Measurements from ENCODE around the gene PUS10.
A peak's percentile ranks its signal among the peaks of the same experiment; 100 is the strongest.
"Not testable (repeated sequence)": the region's sequence is repeated elsewhere in the genome, so short reads cannot be mapped to it uniquely, and the experiment has no call there.

Gene PUS10

GRCh38 chr2:60926741-60927552 lies 91.1 kb downstream of the PUS10 start:
- peak; percentile 14 for DNase-seq (ENCODE audit: low spot score)

DNA sequence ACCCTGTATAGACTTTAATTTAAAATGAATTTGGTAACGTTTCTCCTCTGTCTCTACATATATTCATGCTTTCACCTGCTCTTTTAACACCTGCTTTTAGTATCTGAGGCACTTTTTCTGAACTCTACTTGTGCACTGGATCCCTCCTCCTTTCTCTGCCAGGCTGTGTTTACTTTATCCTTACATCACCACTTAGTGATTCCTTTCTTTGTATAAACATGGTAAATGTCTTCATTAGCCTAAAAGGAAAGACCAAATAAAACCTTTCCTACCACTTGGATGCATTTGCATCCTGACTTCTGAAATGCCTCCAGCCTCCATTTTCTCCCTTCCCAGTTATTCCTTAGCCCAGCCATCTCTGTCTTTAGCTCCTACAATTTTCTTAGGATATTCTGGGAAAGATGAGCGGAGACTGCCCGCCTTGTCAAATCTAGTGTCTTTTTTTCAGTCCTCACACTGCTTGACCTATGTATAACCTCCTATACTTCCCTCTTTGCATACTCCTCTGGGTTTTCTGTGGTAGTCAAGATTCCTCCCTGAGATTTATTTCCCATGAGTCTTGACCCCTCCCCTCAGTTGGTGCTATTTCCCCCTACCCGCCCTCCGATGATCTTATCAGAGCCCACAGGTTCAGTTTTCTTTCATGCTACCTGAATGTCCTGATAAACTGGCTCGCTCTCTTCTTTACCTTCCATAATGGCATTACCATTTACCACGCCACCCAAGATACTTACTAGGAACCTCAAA lies 91.9 kb downstream of the PUS10 start:
- DNase-seq (ENCODE audit: low spot score): no peak

GRCh38 chr2:60907329-60907728 lies 110.7 kb downstream of the PUS10 start:
- DNase-seq (ENCODE audit: low spot score): no peak

GRCh38 chr2:60906395-60906794 lies 111.7 kb downstream of the PUS10 start:
- no peak for DNase-seq (ENCODE audit: low spot score)

DNA sequence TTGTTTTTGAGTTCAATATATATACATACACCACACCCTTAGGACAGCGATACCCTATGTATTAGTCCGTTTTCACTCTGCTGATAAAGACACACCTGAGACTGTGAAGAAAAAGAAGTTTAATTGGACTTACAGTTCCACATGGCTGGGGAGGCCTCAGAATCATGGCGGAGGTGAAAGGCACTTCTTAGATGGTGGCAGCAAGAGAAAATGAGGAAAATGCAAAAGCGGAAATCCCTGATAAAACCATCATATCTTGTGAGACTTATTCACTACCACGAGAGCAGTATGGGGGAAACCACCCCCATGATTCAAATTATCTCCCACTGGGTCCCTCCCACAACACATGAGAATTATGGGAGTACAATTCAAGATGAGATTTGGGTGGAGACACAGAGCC lies 112.2 kb downstream of the PUS10 start:
- not testable (repeated sequence) for DNase-seq (ENCODE audit: low spot score)

DNA sequence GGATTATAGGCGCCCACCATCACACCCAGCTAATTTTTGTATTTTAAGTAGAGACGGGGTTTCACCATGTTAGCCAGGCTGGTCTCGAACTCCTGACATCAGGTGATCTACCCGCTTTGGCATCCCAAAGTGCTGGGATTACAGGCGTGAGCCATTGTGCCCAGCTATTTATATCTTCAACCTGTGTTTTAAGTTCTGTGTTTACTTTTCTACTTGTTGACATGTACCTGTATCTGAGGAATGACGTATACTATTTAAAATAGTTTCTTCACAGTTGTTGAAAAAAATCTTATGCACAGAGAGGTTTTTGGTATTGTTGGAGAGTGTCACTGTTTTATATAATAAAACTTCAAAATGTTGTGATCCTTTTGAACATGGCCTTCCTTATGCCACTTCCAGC lies 116.8 kb downstream of the PUS10 start:
- not testable (repeated sequence) for DNase-seq (ENCODE audit: low spot score)

GRCh38 chr2:60899892-60900249 lies 118.2 kb downstream of the PUS10 start:
- DNase-seq (ENCODE audit: low spot score): no peak

- no peak for DNase-seq (ENCODE audit: low spot score)
These were observed 118.7 kb downstream of the PUS10 start for GRCh38 chr2:60899230-60899891.

DNA sequence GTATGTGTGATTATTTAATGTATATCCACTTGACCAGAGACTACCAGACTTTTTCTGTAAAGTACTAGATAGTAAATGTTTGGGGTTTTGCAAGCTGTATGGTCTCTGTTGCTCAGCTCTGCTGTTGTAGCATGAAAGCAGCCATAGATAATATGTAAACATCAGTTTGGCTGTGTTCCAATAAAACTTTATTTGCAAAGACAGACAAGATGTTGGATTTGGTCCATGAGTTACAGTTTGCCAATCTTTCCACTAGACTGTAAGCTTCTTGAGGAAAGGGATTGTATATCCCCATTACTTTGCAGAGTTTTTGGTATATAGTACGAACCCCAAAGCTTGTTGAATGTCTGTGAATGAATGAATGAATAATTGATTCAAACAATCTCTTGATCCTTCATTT lies 119.5 kb downstream of the PUS10 start:
- DNase-seq (ENCODE audit: low spot score): no peak
